GM21360 (cell line): ENCODE measurements around the gene CD19.
"Not testable (repeated sequence)": the region's sequence is repeated elsewhere in the genome, so short reads cannot be mapped to it uniquely, and the experiment has no call there.

Experiments used
- ATAC-seq: cut with Tn5 transposase; IDR thresholded peaks from one replicate; pipeline ENCODE4 v1.9.1; 2021; ENCODE audit warnings: mild to moderate bottlenecking, moderate library complexity; ENCODE audit not compliant: unreplicated experiment

The CD19 gene

GRCh38 chr16:28935924-28936783 is 4.4 kb downstream of the CD19 start:
- ATAC-seq: peak; percentile 72

DNA sequence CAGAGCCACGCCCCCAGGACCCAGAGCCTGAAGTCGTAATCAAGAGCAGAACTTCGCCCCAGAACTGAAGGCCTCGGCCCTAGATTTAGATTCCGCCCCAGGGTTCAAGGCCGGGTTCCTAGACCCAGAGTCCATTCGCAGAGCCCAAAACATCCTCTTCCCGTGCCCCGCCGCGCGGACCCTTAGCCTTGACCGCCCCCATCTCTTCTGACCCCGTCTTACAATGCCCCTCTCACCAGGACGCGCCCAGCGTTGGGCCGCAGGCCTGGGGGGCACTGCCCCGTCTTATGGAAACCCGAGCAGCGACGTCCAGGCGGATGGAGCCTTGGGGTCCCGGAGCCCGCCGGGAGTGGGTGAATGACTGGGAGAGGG is 5.0 kb downstream of the CD19 start:
- ATAC-seq: no peak

GRCh38 chr16:28937222-28937876 is 5.6 kb downstream of the CD19 start:
- no peak for ATAC-seq

GRCh38 chr16:28938721-28939120 is 7.0 kb downstream of the CD19 start:
- ATAC-seq: no peak

DNA sequence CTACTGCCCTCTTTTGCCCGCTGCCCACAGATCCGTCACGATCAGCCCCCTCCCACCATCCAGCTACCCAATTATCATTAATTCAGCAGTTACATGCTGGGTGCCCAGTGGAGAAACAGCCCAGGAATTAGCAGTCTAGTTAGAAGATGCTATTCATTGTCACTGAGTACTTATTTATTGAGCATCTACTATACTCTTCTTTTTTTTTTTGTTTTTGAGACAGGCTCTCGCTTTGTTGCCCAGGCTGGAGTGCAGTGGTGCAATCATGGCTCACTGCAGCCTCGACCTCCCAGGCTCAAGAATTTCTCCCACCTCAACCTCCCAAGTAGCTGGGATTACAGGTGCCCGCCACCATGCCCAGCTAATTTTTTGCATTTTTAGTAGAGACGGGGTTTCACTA is 8.1 kb downstream of the CD19 start:
- ATAC-seq: not testable (repeated sequence)

GRCh38 chr16:28943281-28943680 is 11.5 kb downstream of the CD19 start:
- ATAC-seq: no peak

GRCh38 chr16:28946681-28947080 is 14.9 kb downstream of the CD19 start:
- no peak for ATAC-seq

GRCh38 chr16:28950648-28951409 is 19.1 kb downstream of the CD19 start, which contains the start of gene NFATC2IP:
Gene NFATC2IP (plus strand): TSS chr16:28950937. CDS start chr16:28951012, 75 bp downstream.
- ATAC-seq: peak; percentile 88

- no peak for ATAC-seq
Observed at GRCh38 chr16:28951410-28951943, 19.7 kb downstream of the CD19 start.

GRCh38 chr16:28958216-28958615 is 26.4 kb downstream of the CD19 start:
- ATAC-seq: no peak

DNA sequence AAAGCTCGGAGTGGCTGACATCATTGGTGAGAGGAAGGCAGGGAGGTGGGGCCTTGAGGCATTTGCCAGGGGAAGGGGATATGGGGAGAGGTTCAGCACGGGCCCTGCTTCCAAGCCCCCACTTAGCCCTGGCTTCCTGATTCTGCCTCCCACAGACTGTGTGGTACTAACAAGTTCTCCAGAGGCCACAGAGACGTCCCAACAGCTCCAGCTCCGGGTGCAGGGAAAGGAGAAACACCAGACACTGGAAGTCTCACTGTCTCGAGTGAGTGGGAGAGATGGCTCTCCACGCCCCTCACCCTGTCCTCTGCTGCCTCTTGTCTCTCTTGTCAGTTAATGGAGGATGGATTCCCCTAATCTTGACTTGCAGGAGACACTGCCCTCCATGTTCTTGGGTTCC is 27.1 kb downstream of the CD19 start:
- no peak for ATAC-seq

- no peak for ATAC-seq
Observed at GRCh38 chr16:28964072-28964471, 32.3 kb downstream of the CD19 start.

DNA sequence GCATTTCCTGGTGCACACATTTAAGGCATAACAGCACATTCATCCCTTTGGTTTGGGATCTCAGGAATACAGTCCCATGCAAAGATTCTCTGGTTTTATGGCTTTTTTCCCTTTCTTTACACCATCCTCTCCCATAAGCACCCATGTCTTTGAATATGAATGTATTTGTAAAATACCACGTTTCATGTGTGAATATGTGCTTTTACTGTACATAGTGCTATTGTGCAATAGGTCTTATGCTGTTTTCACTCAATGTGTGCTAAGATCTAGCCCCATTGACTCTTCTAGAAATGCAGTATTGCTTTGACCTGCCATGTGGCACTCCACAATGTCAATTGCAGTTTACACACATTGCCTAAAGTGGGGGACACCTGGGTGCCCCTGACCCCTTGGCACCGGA is 32.7 kb downstream of the CD19 start:
- no peak for ATAC-seq

DNA sequence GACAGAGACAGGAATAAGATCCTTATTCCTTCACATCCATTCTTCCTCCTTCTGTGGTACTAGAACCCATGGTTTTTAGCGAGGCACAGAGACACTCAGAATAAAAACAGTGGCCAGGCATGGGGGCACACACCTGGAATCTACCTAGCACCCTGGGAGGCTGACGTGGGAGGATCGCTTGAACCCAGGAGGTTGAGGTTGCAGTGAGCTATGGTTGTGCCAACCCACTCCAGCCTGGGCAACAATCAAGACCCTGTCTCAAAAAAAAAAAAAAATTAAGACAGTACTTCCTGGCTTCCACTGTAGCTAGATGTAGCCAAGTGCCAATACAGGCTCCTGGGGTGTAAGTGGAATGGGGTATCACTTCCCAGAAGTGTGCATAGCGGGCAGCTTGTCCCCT is 35.4 kb downstream of the CD19 start:
- no peak for ATAC-seq

GRCh38 chr16:28969696-28970095 is 37.9 kb downstream of the CD19 start:
- not testable (repeated sequence) for ATAC-seq

GRCh38 chr16:28974007-28974436 is 42.3 kb downstream of the CD19 start:
- peak; percentile 7 for ATAC-seq

DNA sequence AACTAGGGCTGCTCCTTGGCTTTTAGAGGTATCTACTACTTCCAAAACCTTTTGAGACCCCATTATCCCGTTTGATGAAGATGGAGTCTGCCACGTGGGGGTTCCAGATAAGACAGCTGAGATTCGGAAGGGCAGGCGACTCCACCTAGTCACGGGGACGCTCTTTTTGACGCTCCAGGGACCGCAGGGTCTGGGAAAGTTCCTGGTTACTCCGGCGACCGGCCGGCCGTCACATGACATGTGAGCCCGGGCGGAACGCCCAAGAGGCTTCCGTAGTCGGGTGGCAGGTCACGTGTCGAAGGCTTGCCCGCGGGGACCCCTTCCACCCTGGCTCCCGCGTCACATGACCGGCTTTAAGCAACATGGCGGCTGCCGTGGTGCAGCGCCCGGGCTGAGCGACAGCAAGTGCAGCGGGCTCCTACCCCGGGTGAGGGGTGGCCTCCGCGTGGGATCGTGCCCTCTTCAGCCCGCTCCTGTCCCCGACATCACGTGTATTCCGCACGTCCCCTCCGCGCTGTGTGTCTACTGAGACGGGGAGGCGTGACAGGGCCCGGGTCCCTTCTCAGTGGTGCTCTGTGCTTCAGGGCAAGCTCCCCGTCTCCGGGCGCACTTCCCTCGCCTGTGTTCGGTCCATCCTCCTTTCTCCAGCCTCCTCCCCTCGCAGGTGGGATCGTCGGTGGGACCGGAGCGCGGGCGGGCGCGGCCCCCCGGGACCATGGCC is 42.8 kb downstream of the CD19 start, which contains the start of gene SPNS1:
SPNS1 (plus strand) TSS at position 342 of the 721 bp plus-strand sequence; CDS start at position 716, 374 bp downstream.
- peak; percentile 78 for ATAC-seq

GRCh38 chr16:28975158-28975599 is 43.4 kb downstream of the CD19 start:
- peak; percentile 2 for ATAC-seq

- ATAC-seq: no peak
Observed at GRCh38 chr16:28977703-28978662, 46.2 kb downstream of the CD19 start.
